HepG2 (cell line): ENCODE data around the gene TMEM231. TPM values are rescaled to one million over a fixed set of nuclear protein-coding genes. Genes with fewer than 3 reads are reported as not detected.

ENCODE experiments used
- ATAC-seq: fragments of 200-7000 bp; cut with Tn5 transposase; 3 replicates; pipeline ENCODE4 v1.9.1; 2020; ENCODE audit warnings: mild to moderate bottlenecking, moderate library complexity
- BruUV-seq: library from RNA; stranded (reverse); fragments of 400-500 nt; replicated peaks from 2 replicates; lab custom pipeline; 2021; lab: Mats Ljungman, UMichigan
- CTCF ChIA-PET: fragments of 300-600 bp; formaldehyde crosslinking; extraction: SDS; loops from one replicate; lab custom pipeline; 2021; ENCODE audit warnings: low total read pairs, inconsistent platforms, low intra/inter-chr PET ratio; lab: Yijun Ruan, JAX
- POLR2A ChIA-PET: fragments of 350-600 bp; sonication (Branson Sonifier 250); formaldehyde crosslinking; loops from one replicate; lab custom pipeline; 2020; ENCODE audit warnings: antibody characterized with exemption, inconsistent platforms; lab: Yijun Ruan, JAX
- DNase-seq: peaks from one replicate; pipeline ENCODE4 v3.0.0-alpha.2; 2015; ENCODE audit warnings: low spot score
- FAIRE-seq: peaks from 3 replicates; lab custom pipeline; 2011; peaks lifted over from hg19 to GRCh38; lab: Jason Lieb, UNC
- H2AFZ ChIP-seq: one replicate; pipeline ENCODE4 v1.6.1; 2011; ENCODE audit warnings: low read length, inconsistent platforms
- H3K27ac ChIP-seq: fragments of 300-600 bp; 3 replicates; pipeline ENCODE4 v1.8.0; 2011; ENCODE audit warnings: mixed run types, mild to moderate bottlenecking, mixed read lengths, low read length, inconsistent platforms; ENCODE audit not compliant: insufficient read depth; ENCODE audit errors: extremely low read length
- H3K27me3 ChIP-seq, 2 experiments: fragments of 200-600 bp in 1 of 2; 2 replicates in 1 of 2; 3 replicates in 1 of 2; pipeline versions ENCODE4 v1.6.0 to v1.8.0; 2011; ENCODE audit warnings: low read length in 2 of 2, mild to moderate bottlenecking in 2 of 2, moderate library complexity in 2 of 2, inconsistent platforms in 1 of 2; ENCODE audit not compliant: insufficient read depth in 2 of 2, control insufficient read depth in 1 of 2
- H3K36me3 ChIP-seq, 2 experiments: fragments of 200-600 bp in 1 of 2; replicated peaks in 1 of 2; 2 replicates in 1 of 2; 3 replicates in 1 of 2; pipeline versions ENCODE4 v1.5.1 to v1.8.0; 2011; ENCODE audit warnings: low read length in 2 of 2, inconsistent platforms in 1 of 2; ENCODE audit not compliant: insufficient read depth in 2 of 2, control insufficient read depth in 1 of 2
- H3K4me1 ChIP-seq: 2 replicates; pipeline ENCODE4 v1.5.1; 2012; ENCODE audit warnings: low read length, inconsistent platforms; ENCODE audit not compliant: insufficient read depth
- H3K4me2 ChIP-seq: 2 replicates; pipeline ENCODE4 v1.6.0; 2011; ENCODE audit warnings: low read depth, low read length, inconsistent platforms
- H3K4me3 ChIP-seq, 3 experiments: fragments of 200-600 bp in 1 of 3; sonication (generic), shearing (Covaris generic) in 1 of 3; replicated peaks in 1 of 3; 2 replicates each; pipeline ENCODE4 v1.5.1; 2011 to 2016; ENCODE audit warnings: low read length in 3 of 3, inconsistent platforms in 2 of 3, low read depth in 2 of 3, mild to moderate bottlenecking in 2 of 3, control low read depth in 1 of 3, mixed read lengths in 1 of 3; ENCODE audit not compliant: insufficient read depth in 1 of 3
- H3K79me2 ChIP-seq: one replicate; pipeline ENCODE4 v1.6.1; 2011; ENCODE audit warnings: low read length, inconsistent platforms; ENCODE audit not compliant: insufficient read depth
- H3K9ac ChIP-seq: 2 replicates; pipeline ENCODE4 v1.6.0; 2011; ENCODE audit warnings: mild to moderate bottlenecking, low read depth, low read length, inconsistent platforms; ENCODE audit not compliant: insufficient read depth
- H3K9me3 ChIP-seq: 2 replicates; pipeline ENCODE4 v1.5.1; 2012; ENCODE audit warnings: mild to moderate bottlenecking, low read length
- H4K20me1 ChIP-seq: 2 replicates; pipeline ENCODE4 v1.6.0; 2011; ENCODE audit warnings: inconsistent platforms, mild to moderate bottlenecking, low read length, moderate library complexity; ENCODE audit not compliant: insufficient read depth
- ATF1 ChIP-seq: IDR thresholded peaks from 2 replicates; pipeline ENCODE4 v1.6.1; 2016; ENCODE audit warnings: mild to moderate bottlenecking, control low read depth
- CENPBD1 ChIP-seq: sonication (generic); formaldehyde crosslinking; IDR thresholded peaks from 2 replicates; pipeline ENCODE4 v1.8.0; 2022; ENCODE audit warnings: missing genetic modification reagents, low read depth, mild to moderate bottlenecking, borderline replicate concordance
- FOXA3 ChIP-seq: IDR thresholded peaks from 2 replicates; pipeline ENCODE4 v1.6.1; 2016; ENCODE audit warnings: missing genetic modification reagents, missing compliant biosample characterization
- HMGXB4 ChIP-seq, 2 experiments: sonication (generic) in 1 of 2; formaldehyde crosslinking in 1 of 2; IDR thresholded peaks; 2 replicates each; pipeline versions ENCODE4 v1.4.0 to v1.6.1; 2018 to 2020; ENCODE audit warnings: missing genetic modification reagents in 2 of 2, borderline replicate concordance in 1 of 2, low read depth in 1 of 2, mild to moderate bottlenecking in 1 of 2, missing biosample characterization in 1 of 2
- IRX3 ChIP-seq: sonication (generic); formaldehyde crosslinking; IDR thresholded peaks from 2 replicates; pipeline ENCODE4 v1.8.1; 2023; ENCODE audit warnings: mild to moderate bottlenecking, low read depth, missing genetic modification reagents, borderline replicate concordance
- MAX ChIP-seq: IDR thresholded peaks from 2 replicates; pipeline ENCODE4 v1.6.1; 2012; ENCODE audit warnings: inconsistent platforms
- MYC ChIP-seq: sonication (generic); formaldehyde crosslinking; IDR thresholded peaks from 2 replicates; pipeline ENCODE4 v1.9.0; 2021; ENCODE audit warnings: missing genetic modification reagents, borderline replicate concordance
- SNAPC5 ChIP-seq: sonication (generic); formaldehyde crosslinking; IDR thresholded peaks from 2 replicates; pipeline ENCODE4 v1.8.1; 2023; ENCODE audit warnings: mild to moderate bottlenecking, missing genetic modification reagents, borderline replicate concordance
- WGBS: methylation state at CpG from one replicate; pipeline ENCODE4 v1.1.6; 2017; ENCODE audit warnings: low lambda C conversion rate; 5-methylcytosine and 5-hydroxymethylcytosine counted together
- in situ Hi-C: cut with HindIII; loops from 2 replicates; pipeline ENCODE4 v1.10.0; 2017; ENCODE audit warnings: low pct_unique_long_range_greater_than_20kb; ENCODE audit not compliant: extremely low pct_ligation_motif_present
- intact Hi-C: fragments of 100-400 bp; cut with micrococcal nuclease; formaldehyde crosslinking; loops from one replicate; pipeline ENCODE4 v1.10.0; 2022; ENCODE audit not compliant: unreplicated experiment
- polyA plus RNA-seq, 8 experiments: library from polyadenylated mRNA; depleted of rRNA in 3 of 8; stranded (reverse) in 7 of 8; unstranded in 1 of 8; fragments of >200 nt; fragmentation: Illumina TruSeq in 4 of 8; extraction: Trizol in 4 of 8; gene quantifications; 2 replicates each; pipeline versions ENCODE4 v1.2.1 to v1.2.3, GENCODE V29; 2011 to 2016; ENCODE audit warnings: low read depth in 4 of 8, missing spikeins in 1 of 8, mixed read lengths in 1 of 8; ENCODE audit not compliant: insufficient read depth in 1 of 8
- total RNA-seq, 5 experiments: library from RNA; depleted of rRNA; stranded (reverse); fragments of >200 nt; fragmentation: Illumina TruSeq; extraction: Trizol; gene quantifications; 2 replicates each; pipeline ENCODE4 v1.2.3, GENCODE V29; 2016; ENCODE audit warnings: low read depth in 1 of 5

Gene TMEM231
- total and polyA plus RNA-seq, 2 of the 13 experiments (the other 11 are each of a cell fraction or from before 2014, with no cell fraction given) = 3.5 to 7.4 TPM

GRCh38 chr16:75535211-75535843 is 20.7 kb downstream of the TMEM231 start:
- Histone ChIP-seq H3K4me2 (no peak overlapping the region), H3K4me1 (no peaks in the 10 kb centered on the region), H3K9me3 (no peaks in the 10 kb centered on the region), H3K79me2 (no peaks in the 10 kb centered on the region), H3K4me3 (no peak overlapping the region), H3K27ac (no peak overlapping the region), H4K20me1 (no peaks in the 10 kb centered on the region), H2AFZ (no peak overlapping the region), H3K27me3 (peaks cover 0 to 1% of the 10 kb centered on the region in 2 experiments; a peak in 1 of 5 replicates), H3K36me3 (no peaks in the 10 kb centered on the region), H3K9ac (no peak overlapping the region)
- ATAC-seq = no peak
- no peak for FAIRE-seq
- 74% methylated on average over 31 of the region's 34 CpGs for WGBS
- intact Hi-C loops = no loop called here
- ChIA-PET POLR2A (interaction anchor here (1.2 to 1.6 kb wide), 2 partner anchors 18 to 30 kb away, joined by 3 read pairs; no protein-coding TSS in a partner anchor), CTCF (no interaction called here)
- TF ChIP-seq FOXA3 (CRISPR knock-in tag) (no peak), CENPBD1 (no peak), ATF1 (no peak), SNAPC5 (no peak), IRX3 (CRISPR knock-in tag) (no peak), MAX (no peak), HMGXB4 (CRISPR knock-in tag; IDR thresholded peaks at IDR 0.05; ENCODE audit: borderline replicate concordance in 1 of 2, low read depth in 1 of 2) (no peak), MYC (no peak)
- no TSS peak for BruUV-seq
- in situ Hi-C loops = no loop called here
- DNase-seq = no peak
